ENCODE results near the gene ESRRB.

Gene ESRRB

DNA sequence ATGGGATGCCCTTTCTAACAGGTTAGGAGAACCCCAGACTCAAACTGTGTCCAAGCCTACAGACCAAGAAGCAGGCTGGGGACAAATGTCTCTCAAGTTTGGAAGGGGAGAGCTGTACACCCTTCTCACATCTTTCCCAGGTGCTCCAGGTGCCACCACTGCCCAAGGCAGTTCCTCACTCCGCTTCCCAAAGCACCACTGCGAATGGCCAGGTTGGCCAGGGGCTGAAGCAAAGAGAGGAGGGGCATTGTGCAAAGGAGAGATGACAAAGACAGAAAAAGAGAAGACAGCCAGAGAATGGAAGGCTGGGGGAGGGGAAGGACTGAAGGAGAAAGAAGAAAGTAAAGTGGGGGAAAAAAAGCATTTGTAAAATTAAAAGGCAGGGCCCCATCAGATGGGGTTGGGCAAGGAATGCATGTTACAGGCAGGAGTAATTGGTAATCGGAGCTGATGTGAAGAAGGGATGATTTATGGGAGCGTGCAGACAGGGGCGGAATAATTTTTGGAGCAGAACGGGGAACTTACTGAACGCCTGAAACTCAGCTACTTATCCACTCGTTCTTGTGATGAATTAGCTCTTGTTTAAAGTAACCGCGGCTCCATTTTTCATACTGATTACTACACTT, 165.8 kb downstream of the ESRRB start:
- no peak for DNase-seq (ENCODE audit: low read depth)
- TF ChIP-seq, protein P1, sequence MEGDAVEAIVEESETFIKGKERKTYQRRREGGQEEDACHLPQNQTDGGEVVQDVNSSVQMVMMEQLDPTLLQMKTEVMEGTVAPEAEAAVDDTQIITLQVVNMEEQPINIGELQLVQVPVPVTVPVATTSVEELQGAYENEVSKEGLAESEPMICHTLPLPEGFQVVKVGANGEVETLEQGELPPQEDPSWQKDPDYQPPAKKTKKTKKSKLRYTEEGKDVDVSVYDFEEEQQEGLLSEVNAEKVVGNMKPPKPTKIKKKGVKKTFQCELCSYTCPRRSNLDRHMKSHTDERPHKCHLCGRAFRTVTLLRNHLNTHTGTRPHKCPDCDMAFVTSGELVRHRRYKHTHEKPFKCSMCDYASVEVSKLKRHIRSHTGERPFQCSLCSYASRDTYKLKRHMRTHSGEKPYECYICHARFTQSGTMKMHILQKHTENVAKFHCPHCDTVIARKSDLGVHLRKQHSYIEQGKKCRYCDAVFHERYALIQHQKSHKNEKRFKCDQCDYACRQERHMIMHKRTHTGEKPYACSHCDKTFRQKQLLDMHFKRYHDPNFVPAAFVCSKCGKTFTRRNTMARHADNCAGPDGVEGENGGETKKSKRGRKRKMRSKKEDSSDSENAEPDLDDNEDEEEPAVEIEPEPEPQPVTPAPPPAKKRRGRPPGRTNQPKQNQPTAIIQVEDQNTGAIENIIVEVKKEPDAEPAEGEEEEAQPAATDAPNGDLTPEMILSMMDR (IDR thresholded peaks at IDR 0.05; ENCODE audit: low read depth, low read length, missing control alignments) = no peak
- H3K4me3 ChIP-seq (ENCODE audit: low read depth, low read length) = no peak overlapping the region

DNA sequence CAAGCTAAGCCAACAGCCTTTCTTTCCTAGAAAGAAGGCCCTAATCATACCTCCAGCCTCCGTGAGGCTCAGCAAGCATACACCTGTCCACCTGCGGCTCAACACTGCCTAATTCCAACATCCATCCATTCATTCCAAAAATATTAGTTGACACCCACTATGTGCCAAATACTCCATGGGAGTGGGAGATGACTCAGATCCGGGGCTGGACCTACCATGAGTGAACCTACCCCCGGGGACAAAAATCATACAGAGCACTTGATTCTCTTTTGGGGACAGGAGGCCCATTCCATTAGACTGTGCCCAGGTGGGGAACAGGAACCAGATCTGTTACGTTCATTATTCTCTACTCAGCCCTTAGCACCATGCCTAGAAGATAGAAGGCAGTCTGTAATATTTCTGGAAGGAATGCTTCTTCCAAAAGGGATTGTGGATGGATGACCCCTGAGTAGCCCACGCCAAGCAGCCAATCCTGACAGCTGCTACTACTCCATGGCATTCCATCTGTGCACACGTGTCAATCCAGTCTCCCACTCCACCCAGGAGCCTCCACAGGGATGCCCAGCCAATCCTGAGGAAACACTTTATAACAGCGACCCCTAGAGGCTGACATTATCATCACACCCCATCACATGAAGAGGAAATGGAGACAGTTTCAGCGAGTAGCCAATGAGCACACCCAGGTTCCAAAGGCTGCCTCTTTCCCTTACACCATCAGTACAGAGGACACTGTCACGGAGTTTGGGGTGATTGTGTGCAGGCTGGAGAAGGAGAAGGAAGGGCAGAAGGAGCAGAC, 170.7 kb downstream of the ESRRB start:
- DNase-seq (ENCODE audit: low read depth) = no peak
- H3K4me3 ChIP-seq (ENCODE audit: low read depth, low read length) = no peak overlapping the region
- TF ChIP-seq, protein P1 (IDR thresholded peaks at IDR 0.05; ENCODE audit: low read depth, low read length, missing control alignments) = peak; percentile 74

DNA sequence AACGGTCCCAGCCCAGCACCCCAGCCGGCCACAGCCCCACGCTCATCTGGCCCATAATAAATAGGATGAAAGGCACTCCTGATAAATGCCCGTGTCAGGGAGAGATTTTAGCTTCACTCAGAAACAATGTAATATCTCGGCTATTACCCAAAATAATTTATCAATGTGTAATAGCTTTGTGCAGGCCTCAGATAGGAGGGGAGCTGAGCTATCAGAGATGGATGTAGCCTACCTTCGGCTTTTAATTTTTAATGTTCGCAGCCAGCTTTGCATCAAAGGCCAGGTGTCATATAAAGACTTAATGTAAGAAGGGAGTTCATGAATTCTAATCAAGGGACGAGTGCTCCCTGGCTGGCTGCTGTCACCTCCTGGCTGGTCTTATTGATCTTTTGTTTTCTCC, 171.9 kb downstream of the ESRRB start:
- TF ChIP-seq, protein P1 (IDR thresholded peaks at IDR 0.05; ENCODE audit: low read depth, low read length, missing control alignments) = no peak

DNA sequence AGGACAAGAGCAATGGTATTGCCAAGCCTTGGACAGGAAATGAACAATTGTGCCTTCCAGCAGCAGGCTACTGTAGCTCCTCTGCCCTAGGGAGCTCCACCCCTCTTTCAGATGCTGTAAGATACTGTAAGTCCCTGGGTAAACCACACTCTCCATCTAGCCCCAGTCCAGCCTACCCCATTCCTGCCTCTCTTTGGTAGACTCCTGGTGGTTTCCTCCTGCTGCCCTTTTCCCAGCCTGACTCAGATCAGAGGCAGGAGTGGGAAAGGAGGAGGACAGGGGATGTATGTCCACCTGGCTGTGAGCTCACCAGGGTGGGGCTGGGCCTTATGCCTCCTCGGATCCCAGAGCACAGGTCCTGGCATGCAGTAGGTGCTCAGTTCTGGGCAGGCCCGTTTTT, 174.6 kb downstream of the ESRRB start:
- TF ChIP-seq, protein P1 (IDR thresholded peaks at IDR 0.05; ENCODE audit: low read depth, low read length, missing control alignments) = no peak
- no peak for DNase-seq (ENCODE audit: low read depth)
- no peak overlapping the region for H3K4me3 ChIP-seq (ENCODE audit: low read depth, low read length)

More for the DNA sequence above, 171.9 kb downstream of the ESRRB start:
- DNase-seq (ENCODE audit: low read depth) = no peak
- H3K4me3 ChIP-seq (ENCODE audit: low read depth, low read length) = no peak overlapping the region

GRCh38 chr14:76551116-76551515, 175.2 kb downstream of the ESRRB start:
- TF ChIP-seq, protein P1 (IDR thresholded peaks at IDR 0.05; ENCODE audit: low read depth, low read length, missing control alignments) = no peak
- no peak for DNase-seq (ENCODE audit: low read depth)
- H3K4me3 ChIP-seq (ENCODE audit: low read depth, low read length) = no peak overlapping the region

Measured in GM12864 (cell line).